GM12891 (cell line): ENCODE data around the gene AP2A2.
A peak's percentile ranks its signal among the peaks of the same experiment; 100 is the strongest.
"Not testable (repeated sequence)": the region's sequence is repeated elsewhere in the genome, so short reads cannot be mapped to it uniquely, and the experiment has no call there.

Experiments
- DNase-seq: peaks from one replicate; pipeline ENCODE4 v3.0.0; 2011; ENCODE audit warnings: low spot score; ENCODE audit not compliant: insufficient read length
- FAIRE-seq: peaks from 2 replicates; lab custom pipeline; 2011; peaks lifted over from hg19 to GRCh38; lab: Jason Lieb, UNC
- PAX5 ChIP-seq: IDR thresholded peaks from 2 replicates; pipeline ENCODE4 v1.6.1; 2011; ENCODE audit warnings: low read length, moderate library complexity, mild to moderate bottlenecking; ENCODE audit not compliant: insufficient read depth, severe bottlenecking
- POLR2A ChIP-seq: IDR thresholded peaks from 2 replicates; pipeline ENCODE4 v1.6.1; 2011; ENCODE audit warnings: low read depth, low read length, control low read depth
- POLR2AphosphoS5 ChIP-seq: IDR thresholded peaks from 2 replicates; pipeline ENCODE4 v1.6.1; 2011; ENCODE audit warnings: low read depth, low read length, control low read depth
- POU2F2 ChIP-seq: IDR thresholded peaks from 2 replicates; pipeline ENCODE4 v1.6.1; 2011; ENCODE audit warnings: low read depth, mild to moderate bottlenecking, control low read depth, low read length, moderate library complexity
- SPI1 ChIP-seq: IDR thresholded peaks from 2 replicates; pipeline ENCODE4 v1.6.1; 2011; ENCODE audit warnings: low read depth, low read length, control low read depth
- TAF1 ChIP-seq: IDR thresholded peaks from 2 replicates; pipeline ENCODE4 v1.6.1; 2011; ENCODE audit warnings: low read depth, low read length, control low read depth

The AP2A2 gene

DNA sequence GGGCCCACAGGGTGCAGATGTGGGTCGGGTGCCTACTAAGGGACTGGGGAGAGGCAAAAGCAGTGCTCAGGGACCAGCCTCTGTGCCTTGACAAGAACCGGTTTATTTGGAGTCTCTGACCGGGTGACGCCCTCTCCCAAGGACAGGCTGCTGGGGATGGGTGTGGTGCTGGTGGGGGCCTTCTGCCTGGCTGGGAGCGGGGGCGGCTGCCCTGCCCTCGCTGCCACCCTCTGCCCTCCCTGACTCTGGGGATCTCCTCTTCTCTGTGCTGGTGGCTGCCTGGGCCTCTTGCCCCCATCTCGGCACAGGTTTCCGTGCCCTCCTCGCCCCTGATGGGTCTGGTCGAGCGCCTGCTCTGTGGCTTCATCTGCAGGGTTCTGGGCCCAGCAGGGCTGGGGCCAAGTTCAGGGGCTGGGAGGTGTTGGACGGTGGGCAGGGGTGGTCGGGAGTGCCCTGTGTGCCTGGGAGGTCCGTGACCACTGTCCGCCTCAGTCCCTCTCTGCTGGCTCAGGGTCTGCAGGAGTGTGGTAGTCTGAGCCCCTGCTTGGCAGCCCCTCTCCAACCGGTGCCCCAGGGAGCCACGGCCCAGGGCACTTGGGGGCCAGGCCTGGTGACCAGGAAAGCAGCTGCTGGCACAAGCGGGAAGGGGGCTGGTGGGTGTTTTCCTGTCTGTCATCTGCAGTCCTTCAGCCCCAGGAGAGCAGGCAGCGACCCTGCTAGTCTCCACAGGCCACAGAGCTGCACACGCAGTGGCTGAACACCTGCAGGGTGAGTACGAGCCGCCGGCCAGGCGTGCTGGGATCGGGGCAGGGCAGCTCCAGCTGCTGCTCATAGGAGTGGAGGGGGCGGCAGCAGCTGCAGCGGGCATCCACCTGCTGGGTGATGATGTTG lies 87.3 kb downstream of the AP2A2 start:
- FAIRE-seq (no peak), DNase-seq (no peak)
- no peak for TF ChIP-seq SPI1
- TF ChIP-seq POU2F2: no peak
- TF ChIP-seq POLR2AphosphoS5: no peak
- no peak for TF ChIP-seq PAX5
- TF ChIP-seq TAF1: no peak
- no peak for TF ChIP-seq POLR2A

DNA sequence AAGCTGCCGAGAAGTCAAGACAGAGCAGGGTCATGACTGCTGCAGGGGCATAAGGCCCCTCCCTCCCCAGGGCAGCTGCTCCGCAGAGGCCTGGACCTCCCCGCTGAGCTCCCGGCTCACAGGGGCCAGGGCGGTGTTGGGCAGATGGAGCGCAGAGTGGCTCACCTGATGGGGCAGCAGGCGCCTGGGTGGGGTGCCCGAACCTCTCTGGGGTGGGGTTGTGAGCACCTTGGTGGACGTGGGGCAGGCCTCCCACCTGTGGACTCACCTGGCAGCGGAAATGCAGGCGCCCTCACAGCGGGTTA lies 87.9 kb downstream of the AP2A2 start:
- no peak for TF ChIP-seq PAX5
- TF ChIP-seq TAF1: no peak
- TF ChIP-seq POLR2AphosphoS5: no peak
- no peak for TF ChIP-seq POLR2A
- no peak for TF ChIP-seq POU2F2
- no peak for TF ChIP-seq SPI1
- DNase-seq: no peak
- FAIRE-seq: no peak

DNA sequence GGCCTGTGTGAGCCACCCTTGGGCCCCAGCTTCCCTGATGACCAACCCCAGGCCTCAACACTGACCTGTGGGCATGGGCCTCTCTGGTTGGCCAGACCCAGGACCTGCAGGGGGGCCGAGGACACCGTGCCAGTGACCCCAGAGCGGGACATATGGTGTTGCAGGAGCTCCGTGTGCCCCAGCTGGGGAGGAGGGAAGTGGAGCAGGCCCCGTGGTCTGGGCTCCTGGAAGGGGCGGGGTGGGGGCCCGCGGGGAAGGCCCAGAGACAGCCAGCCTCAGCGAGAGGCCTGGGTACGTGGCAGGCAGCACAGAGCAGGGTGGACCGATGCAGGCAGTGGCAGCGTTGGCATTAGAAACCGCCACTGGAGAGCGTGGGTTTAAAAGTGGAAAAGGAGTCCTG lies 88.6 kb downstream of the AP2A2 start:
- FAIRE-seq (no peak), DNase-seq (no peak)
- TF ChIP-seq TAF1: no peak
- TF ChIP-seq POU2F2: no peak
- no peak for TF ChIP-seq SPI1
- no peak for TF ChIP-seq POLR2A
- no peak for TF ChIP-seq POLR2AphosphoS5
- no peak for TF ChIP-seq PAX5

GRCh38 chr11:1015064-1015463 lies 89.4 kb downstream of the AP2A2 start:
- DNase-seq: no peak
- TF ChIP-seq POLR2A (no peak), TAF1 (no peak), POLR2AphosphoS5 (no peak)
- no peak for FAIRE-seq

- FAIRE-seq (no peak), DNase-seq (no peak)
- TF ChIP-seq POLR2AphosphoS5 (no peak), PAX5 (no peak), POU2F2 (no peak), TAF1 (no peak), POLR2A (no peak), SPI1 (no peak)
Observed at GRCh38 chr11:1015826-1016545, 90.3 kb downstream of the AP2A2 start.

- DNase-seq: not testable (repeated sequence)
- FAIRE-seq: peak; percentile 100
Observed at GRCh38 chr11:1016610-1017126, 91.0 kb downstream of the AP2A2 start.

DNA sequence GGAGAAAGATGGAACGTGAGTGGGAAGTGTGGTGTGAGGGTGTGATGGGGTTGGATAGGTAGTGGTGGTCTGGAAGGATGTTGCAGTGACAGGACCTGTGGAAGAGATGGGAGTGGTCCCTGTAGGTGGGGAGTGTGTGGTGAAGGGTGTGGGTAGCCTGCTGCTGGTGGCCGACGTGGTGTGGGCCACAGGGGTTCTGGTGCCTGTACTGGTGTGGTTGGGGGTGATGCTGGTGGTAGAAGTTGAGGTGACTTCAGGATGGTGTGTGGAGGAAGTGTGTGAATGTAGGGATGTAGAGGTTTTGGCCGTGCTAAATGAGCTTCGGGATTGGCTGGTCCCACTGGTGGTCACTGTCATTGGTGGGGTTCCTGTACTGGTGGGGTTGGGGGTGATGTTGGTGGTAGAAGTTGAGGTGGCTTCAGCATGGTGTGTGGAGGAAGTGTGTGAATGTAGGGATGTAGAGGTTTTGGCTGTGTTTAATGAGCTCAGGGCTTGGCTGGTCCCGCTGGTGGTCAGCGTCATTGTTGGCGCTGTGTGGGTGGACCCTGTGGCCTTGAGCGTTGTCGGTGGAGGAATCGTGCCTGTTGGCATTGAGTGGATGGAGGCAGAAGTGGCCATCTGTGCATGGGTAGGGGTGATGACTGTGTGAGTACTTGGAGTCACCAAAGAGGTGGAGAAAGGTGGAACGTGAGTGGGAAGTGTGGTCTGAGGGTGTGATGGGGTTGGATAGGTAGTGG lies 91.8 kb downstream of the AP2A2 start:
- TF ChIP-seq SPI1: no peak
- TF ChIP-seq PAX5: no peak
- TF ChIP-seq POLR2A: no peak
- peak; percentile 23; the same call in 1 of the 2 replicates for TF ChIP-seq POU2F2
- 0 out of 2 replicates have a peak, but pooled peaks have one; percentile 26 for TF ChIP-seq POLR2AphosphoS5
- no peak for FAIRE-seq

GRCh38 chr11:1018091-1018490 lies 92.4 kb downstream of the AP2A2 start:
- TF ChIP-seq POLR2A (no peak), PAX5 (no peak), TAF1 (no peak), POU2F2 (no peak), POLR2AphosphoS5 (no peak), SPI1 (no peak)
- no peak for FAIRE-seq
- no peak for DNase-seq

More for the DNA sequence above, 91.8 kb downstream of the AP2A2 start:
- no peak for DNase-seq

GRCh38 chr11:1019321-1019910 lies 93.7 kb downstream of the AP2A2 start:
- DNase-seq (no peak), FAIRE-seq (no peak)
- TF ChIP-seq TAF1 (no peak), POLR2A (no peak), PAX5 (no peak), SPI1 (no peak), POU2F2 (no peak), POLR2AphosphoS5 (no peak)
